NT2/D1 (cell line): Measurements from ENCODE around the gene NCF4.

Experiments used
- SUZ12 ChIP-seq: IDR thresholded peaks from 2 replicates; pipeline ENCODE4 v1.6.1; 2011; ENCODE audit not compliant: insufficient read length, insufficient read depth; ENCODE audit errors: extremely low read depth
- ZNF274 ChIP-seq: IDR thresholded peaks from 2 replicates; pipeline ENCODE4 v1.6.1; 2011; ENCODE audit warnings: mild to moderate bottlenecking, low read depth, low read length

- TF ChIP-seq ZNF274 (no peak), SUZ12 (no peak)
Observed at GRCh38 chr22:36868546-36869181, 7.9 kb downstream of the NCF4 start.
